Stimulated activated CD8-positive, alpha-beta memory T cell treated with anti-CD3 and anti-CD28 coated beads, Interleukin-12 subunit alpha, Interleukin-12 subunit beta, amount 100 ng/mL, for 1 hour (primary cell): Measurements from ENCODE around the gene ROBO2.

Experiments used
- DNase-seq: peaks from one replicate; pipeline ENCODE4 v3.0.0-alpha.2; 2020; ENCODE audit warnings: low read depth

ROBO2 gene

DNA sequence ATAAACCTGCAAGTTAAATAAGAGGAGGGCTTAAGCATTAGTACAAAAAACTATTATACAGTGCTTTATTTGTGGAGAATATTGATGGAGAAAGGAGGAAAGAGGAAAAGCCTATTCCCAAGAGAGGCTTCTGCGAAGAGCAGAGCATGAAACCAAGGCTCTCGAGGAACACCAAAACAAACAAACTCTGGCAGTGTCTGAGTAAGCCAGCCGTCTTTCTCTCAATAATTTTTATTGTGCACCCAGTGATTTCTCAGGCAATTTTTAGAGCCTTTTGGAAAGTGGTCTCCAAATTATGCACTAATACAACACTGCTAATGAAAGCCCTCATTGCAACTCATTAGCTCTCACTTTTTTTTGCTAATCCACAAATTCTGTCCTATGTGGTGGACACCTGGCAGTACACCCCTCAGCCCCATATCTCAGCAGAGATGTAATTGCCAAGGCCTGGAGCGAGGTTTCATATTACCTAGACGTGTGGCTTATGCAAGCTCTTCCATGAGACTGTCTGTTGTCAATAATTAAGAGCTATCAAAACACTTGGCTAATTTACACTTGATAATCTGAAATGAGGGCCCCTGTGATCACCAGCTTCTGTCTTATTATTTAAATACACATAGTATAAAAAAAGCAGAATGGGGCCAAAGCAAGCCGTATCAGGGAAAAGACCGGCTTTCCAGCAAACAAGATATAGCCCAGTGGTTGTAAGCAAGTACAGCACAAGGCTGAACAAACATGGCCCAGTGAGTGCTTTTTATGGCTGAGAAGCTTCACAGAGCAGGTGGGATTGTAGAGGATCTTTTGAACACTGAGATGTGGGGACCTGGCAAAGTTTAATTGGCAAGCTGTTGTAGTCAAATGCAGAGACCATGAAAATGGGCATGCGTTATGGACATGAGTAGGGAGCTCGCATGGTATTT lies 216.9 kb downstream of the ROBO2 start:
- DNase-seq, result no peak

DNA sequence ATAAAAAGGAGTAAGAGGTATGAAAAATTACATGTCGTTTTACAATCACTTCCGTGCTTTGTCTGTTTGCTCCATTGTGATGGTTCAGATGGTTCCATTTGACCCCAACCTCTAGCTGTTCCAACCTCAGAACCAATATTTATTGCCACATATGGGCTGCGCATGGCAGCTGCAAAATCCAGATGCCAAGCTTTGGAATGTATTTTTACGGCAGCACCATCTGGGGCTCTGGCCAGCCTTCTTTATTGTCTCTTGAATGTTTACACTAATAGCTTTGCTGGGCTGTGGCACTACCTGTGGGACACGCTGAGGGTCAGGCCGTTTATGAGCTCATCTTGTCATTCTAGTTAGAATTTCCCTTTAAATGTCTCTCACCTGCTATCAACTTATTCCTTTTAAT lies 219.8 kb downstream of the ROBO2 start:
- no peak for DNase-seq

DNA sequence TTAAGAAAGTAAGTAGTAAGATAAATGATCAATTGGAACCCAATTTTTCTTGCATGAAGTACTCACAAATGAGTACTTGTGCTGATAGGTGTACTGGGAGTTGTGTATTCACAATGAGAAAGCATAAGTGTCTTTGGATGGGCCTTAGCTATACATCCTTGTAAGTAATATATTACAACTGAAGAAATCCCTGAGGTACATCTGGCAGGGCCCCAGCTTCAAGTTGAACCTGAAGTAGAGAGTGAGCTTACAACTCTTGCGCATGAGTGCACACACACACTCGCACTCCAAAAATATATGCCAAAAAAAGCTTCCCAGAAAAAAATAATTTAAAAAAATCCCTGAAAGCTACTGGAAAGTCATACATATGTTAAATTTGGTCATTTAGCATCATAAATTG lies 222.5 kb downstream of the ROBO2 start:
- no peak for DNase-seq

DNA sequence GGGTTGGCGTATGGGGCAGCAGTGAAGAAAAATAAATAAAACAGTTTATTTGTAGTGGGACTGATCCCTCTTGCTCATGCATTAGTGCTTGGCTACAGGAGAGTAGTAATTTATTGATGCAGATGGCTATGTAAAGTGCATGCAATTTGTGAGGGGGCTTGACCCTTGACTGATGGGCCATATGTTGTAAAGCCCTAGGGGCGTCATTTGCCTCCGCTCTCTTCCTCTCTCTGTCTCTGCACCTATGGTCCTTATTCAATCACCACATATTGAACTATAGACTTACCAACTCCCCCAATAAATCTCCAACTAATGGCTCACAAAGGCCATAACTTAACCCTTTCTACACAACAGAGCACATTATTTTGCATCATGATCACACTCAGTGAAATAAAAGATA lies 227.7 kb downstream of the ROBO2 start:
- no peak for DNase-seq

DNA sequence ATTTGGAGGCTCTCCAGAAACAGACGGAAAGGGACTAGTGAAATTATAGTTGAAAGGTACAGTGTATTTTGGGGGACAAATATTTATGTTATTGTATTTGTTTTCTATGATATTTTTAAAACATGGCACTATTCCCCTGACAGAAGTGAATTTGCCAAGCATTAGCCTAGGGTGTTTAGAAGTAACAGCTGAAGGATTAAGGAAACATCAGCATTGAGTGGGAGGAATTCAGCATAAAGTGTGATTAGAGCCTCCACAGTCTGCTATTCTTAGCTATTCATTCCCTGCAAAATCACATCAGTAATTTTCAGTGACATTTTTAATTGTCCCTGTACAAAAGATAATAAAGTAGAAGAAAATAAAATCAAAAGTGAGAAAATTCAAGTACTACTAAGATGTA lies 231.4 kb downstream of the ROBO2 start:
- DNase-seq, result no peak

DNA sequence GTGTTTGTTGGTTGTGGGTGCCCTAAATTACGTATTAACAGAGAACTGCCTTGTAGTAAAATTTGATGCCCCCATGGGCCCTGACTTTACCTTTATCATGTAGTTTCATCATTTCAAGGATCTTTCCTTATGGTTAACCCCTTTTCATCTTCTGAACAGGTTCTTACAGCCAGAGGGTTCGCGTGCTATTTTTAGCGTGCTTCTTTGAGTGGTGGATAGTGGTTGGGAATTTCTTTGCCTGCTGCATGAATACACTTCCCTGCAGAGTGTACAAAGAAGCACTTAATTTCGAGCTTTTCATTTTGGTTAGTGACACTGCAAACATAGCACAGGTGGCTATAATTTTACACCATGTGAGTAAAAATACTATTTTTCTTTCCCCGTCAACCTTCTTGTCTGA lies 231.8 kb downstream of the ROBO2 start:
- no peak for DNase-seq

DNA sequence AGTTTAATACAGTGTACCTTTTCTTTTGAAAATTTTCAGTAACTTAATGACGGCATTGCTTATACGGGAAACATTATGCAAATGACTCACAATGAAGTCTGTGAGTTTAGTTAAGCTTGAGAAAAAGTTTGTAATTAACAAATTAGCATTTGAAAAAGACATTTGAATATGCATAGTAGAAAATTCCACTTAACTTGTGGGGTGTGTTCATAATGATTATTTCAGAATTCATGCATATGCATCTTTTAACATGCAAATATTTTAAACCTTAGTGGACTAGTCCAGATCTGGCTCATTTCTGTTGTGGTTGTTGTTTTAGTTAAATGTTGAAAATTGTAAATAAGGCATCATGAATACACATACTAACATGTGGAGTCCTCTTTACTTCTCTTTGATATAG lies 239.4 kb downstream of the ROBO2 start:
- no peak for DNase-seq

DNA sequence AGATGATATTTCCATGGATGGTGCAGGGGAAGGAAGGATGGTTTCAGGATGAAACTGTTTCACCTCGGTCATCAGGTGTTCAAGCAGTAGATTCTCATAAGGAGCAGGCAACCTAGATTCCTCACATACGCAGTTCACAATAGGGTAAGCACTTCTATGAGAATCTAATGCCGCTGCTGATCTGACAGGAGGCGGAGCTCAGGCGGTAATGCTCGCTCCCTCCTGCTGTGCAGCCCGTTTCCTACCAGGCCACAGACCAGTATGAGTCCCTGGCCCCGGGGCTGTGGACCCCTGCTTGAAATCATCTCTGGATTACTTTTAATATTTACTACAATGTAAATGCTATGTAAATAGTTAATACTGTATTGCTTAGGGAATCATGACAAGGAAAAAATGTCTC lies 241.8 kb downstream of the ROBO2 start:
- no peak for DNase-seq

DNA sequence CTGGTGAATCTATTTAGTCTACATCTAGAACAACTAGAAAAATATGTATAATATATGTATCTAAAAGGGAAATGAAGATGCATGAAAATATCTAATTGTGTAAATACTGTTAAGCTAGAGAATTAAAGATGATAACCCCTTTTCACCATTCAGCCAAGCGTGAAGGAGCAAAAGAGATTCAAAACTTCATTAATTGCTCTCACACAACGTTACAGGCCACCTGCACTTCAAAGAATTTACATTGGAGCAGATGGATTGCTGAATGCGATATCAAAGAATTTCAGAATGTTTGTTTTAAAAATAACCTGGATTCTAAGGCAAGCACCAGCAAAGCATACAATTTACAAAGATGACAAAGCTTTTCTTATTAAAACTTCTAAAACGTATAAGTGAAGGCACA lies 243.2 kb downstream of the ROBO2 start:
- no peak for DNase-seq

DNA sequence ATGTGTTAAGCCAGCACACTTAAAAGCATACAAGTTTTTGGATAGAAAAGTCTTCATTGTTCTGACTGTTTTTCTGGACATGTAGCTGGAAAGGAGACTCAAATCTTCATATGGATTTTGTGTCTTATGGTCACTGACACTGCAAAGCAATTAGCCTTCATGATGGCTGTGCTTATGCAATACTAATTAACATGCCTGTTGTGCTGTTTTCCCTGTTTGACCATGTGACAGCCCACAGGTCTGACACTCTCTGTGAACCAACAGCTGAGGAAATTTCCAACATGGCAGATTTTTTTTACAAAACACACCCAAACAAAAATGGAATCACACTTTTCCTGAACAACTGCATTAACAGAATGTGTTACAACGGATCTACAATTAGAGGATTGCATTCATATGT lies 248.4 kb downstream of the ROBO2 start:
- no peak for DNase-seq

DNA sequence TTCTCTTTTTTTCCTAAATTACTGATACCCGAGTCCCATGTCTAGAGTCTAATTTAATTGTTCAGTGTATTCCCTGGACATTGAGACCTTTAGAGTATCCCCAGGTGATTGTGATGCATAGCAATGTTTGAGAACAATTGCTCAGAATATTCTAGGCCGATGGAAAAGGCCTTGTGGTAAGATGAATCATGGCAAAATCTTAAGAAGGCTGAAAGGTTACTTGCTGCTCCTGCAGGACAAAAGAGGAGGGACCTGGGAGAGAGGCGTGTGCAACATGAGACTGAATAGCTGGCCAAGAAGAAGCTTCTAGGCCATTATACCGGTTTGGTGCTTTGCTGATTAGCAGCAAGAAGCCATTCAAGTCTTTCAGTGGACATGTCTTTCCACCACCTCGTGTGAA lies 256.6 kb downstream of the ROBO2 start:
- no peak for DNase-seq

DNA sequence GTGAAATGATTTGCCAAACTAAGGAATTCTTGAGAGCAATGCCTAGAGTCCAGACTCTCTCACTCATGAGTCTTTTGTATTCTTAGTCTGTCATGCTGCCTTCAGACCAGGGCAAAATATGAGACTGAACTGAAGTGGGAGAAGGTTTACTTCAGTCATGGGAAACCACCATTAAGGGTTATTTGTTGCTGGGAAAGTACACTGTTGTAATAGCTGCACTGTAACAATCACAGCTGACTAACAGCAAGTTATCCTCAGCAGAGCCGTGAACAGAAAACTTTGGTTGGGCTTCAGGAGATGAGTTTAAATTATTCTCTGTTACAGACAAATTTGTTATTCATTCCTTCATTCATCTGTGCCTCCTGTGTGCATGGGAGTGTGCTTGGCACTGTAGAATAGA lies 258.5 kb downstream of the ROBO2 start:
- no peak for DNase-seq

DNA sequence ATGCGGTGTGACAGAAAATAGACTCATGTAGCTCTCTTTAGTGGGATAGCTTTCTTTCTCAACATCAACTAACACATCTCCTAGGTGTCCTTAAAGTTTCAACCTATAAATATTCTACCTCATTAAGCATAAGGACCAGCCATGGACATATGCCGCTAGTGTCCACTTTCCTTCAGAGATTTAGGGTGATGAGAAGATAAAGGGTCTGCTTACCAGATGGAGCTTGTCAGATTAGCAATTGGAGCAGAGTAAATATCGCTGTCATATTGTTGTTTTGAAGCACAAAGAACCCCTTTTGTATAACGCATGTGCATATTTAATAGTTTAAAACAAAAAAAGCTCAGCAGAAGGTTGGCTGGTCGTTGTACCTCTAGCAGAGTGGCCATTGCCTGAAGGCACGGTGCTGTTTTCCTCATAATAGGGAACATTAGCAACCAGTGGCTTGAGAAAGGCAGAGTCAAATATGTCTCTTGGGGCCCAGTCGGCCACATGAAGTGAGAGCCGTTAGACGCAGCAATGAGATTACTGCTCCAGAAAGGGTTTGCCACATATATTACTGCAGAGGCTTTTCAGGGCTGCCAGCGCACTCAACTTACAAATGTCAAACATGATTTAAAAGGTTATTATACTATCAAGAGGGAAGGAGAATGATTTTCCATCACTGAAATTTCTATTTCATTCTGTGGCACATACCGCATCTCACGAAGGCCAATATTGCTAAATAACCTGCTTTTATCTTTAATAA lies 264.2 kb downstream of the ROBO2 start:
- no peak for DNase-seq

DNA sequence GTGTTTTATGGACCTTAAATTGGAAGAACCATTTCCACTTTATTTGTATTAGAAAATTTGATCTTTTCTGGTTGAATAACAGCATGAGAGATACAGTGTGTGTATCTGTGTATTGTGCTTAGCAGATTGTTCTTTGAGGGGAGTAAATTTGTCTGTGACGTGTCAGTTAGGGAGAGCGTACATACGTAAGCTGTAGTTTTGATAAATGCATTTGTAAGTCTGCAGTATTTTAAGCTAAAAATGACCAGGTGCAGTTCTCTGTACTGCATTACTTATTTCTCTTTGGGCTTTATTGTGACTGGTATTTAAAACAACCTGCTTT lies 264.8 kb downstream of the ROBO2 start:
- no peak for DNase-seq

DNA sequence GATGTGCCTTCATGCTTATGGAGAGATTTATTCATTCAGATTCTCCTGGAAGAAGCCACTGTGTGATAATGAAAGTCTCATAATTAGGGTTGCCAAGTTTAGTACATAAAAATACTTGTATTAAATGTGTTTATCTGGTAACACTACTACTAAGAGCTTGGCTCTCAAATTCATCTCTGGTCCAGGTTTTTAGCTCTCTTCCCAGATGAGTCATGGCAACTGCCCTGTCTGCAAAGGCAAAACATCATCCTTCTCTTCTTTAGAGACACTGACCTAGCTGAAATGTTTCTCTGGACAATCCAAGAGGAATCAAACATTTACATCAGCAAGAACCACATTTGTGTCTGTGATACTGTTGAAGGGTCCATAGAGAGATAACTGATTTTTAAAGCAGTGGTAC lies 269.6 kb downstream of the ROBO2 start:
- DNase-seq, result no peak

DNA sequence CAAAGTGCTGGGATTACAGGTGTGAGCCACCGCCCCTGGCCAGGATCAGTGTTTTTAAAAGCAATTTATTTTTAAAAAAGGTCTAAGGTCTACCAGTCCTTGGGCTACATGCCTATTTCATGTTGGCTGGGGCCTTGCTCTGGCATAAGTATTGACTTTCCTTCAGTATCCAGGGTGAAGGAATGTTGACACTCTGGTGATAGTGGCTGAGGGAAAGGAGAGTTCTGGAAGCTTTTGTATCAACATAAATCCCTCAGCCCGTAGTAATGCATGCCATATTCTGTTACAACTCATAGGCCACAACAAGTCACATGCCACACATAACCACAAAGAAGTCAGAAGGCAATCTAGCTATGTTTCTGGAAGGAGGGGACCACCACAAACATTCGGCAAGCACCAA lies 273.9 kb downstream of the ROBO2 start:
- DNase-seq, result no peak

DNA sequence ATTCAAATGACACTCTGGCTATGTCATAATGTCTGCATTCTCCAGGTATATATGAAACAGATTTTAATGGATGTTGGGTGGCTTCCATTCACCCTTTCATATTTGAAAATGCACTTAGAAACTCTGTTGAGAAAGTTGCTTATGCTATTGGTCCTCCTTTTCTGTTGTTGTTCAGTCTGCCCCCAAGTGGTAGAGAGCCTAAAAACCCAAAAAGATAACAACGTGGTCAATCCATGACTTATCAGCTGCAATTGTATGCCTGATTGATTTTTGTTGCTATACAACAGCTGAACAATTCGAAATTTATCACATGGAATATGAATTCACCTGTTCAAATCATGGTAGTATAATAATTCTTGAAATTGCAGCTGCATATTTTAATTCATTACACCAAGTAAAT lies 279.8 kb downstream of the ROBO2 start:
- no peak for DNase-seq

DNA sequence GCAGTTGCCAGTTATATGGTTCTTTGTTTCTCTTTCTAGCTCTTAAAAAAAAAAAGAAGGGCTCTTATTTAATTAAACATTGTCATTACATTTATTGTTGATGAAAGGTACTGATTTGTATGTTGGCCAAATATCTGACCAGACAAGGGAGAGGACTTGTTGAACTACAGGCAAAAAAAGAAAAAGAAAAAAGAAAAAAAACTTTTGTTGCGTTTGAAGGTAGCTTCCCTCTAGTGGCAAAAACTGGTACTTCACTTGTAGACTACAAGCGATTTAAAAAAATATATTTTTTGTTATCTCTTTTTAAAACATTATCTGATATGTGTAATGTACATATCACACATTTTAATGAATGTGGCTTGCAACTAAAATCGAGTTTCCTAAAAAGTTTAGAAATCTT lies 280.6 kb downstream of the ROBO2 start:
- DNase-seq, result no peak

DNA sequence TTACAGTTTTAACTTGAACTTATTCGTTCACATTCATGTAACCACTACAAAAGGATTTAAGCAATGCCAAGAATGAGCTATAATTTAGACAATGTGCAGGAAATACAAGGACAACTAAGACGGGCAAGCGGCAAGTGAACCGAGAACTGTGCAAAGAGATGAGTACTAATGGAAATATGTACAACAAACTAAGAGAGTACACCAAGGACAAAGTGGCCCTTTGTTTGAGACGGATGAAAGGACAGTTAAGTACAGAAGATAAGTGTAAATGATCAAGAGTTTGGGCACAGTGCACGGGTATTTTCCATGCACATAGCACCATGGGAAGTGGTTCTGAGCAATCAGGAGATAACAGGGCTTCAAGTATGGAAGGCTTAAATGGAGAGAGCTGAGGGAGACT lies 281.7 kb downstream of the ROBO2 start:
- DNase-seq, result no peak

DNA sequence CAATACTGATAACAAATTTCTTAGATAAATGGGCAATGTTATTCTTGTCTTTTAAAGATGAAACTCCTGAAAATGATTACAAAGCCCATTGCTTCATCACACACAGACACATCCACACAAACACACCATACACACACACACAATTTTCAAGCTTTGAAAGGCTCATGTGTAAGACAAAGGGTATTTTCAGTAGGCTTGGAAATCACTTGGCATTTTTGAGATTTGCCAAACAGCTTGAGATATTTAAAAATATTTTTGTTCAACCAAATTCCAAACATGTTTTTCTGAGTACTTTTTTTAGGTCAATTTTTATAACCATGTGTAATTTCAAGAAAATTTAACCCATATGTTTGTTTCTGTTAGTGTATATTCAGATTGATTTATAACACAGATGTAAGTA lies 283.7 kb downstream of the ROBO2 start:
- no peak for DNase-seq

DNA sequence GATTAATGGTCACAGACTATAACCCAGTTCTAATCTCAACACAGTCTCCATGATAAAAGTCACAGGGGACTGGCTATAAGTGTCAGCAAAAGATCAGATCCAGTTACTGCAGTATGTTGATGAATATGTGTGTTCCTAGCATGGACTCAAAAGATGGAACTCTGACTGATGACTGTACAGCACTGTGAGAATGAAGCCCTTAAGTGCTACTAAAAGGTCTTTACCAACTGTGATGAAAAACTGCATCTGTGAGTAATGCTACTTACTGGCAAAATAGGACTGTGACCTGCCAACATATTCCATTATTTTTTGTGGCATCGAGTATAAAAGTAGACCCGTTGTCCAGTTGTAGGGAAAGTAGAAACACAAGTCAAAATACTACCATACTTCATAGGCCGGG lies 284.2 kb downstream of the ROBO2 start:
- DNase-seq, result no peak

DNA sequence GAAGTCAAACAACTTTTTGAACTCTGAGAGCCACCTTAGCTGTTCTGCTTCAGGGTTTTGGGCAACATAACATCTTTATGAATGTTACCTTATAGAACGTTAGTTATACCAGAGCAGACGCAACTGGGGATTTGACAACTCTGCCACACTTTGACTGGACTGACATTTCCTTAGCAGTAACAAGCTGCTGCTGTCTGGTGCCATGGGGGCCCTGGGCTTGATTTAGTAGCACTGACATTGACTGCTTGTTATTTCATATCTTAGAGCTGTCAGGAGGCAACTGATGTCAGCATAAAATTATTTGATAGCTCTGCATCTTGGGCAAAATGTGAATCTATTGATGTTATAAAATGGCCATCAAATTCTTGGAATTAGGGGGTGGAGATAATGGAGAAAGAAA lies 285.4 kb downstream of the ROBO2 start:
- DNase-seq, result no peak

DNA sequence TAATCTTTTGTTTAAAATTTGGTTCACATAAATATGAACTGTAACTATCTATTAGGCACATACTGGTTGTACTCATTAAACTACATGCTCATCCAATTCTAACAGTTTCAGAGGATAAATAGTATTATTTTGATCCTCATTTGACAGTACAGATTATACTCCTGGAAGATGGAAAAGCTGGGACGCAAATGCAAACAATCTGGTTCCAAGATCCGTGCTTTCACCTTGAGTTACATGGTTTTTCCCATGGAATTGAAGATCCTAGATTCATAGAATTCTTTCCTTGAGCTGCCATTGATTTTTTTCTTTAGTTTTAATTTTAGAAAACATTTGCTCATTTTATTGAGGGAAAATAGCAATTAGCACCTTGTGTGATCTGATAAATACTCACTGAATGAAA lies 285.8 kb downstream of the ROBO2 start:
- DNase-seq, result no peak

DNA sequence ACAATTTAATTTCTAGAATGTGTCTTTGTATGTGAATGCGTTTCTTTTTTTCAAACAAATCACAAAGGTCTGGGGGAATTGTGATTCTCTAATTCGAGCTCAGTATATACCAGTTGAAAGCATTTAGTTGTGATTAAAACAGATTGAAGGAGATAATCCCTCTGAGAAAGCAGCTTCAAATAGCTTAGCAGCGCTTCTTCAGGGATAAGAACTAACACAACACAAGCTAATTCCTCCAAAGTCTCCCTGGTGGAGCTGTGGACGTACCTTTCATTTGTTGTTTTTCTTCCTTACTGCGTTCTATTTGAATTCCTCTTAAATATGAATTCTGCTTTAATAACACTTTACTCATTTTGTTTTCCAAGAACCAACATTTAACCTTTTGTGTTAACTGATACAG lies 286.7 kb downstream of the ROBO2 start:
- DNase-seq, result no peak
